WTC11 (cell line): ENCODE results near the gene PRAMEF17.
"Not testable (repeated sequence)": the region's sequence is repeated elsewhere in the genome, so short reads cannot be mapped to it uniquely, and the experiment has no call there.

Experiments used
- FOXJ3 ChIP-seq: sonication (generic); formaldehyde crosslinking; IDR thresholded peaks from 2 replicates; pipeline ENCODE4 v1.9.0; 2021; ENCODE audit warnings: missing genetic modification reagents, mild to moderate bottlenecking, borderline replicate concordance
- TF ChIP-seq, protein P1 (sequence below): fragments of 200-600 bp; IDR thresholded peaks from 2 replicates; pipeline ENCODE4 v1.8.0; 2022; ENCODE audit warnings: antibody characterized with exemption
- TF ChIP-seq, protein P2 (sequence below): sonication (generic); formaldehyde crosslinking; IDR thresholded peaks from 2 replicates; pipeline ENCODE4 v1.8.0; 2022; ENCODE audit warnings: mild to moderate bottlenecking, missing genetic modification reagents
- TF ChIP-seq, protein P3 (sequence below): sonication (generic); formaldehyde crosslinking; IDR thresholded peaks from 2 replicates; pipeline ENCODE4 v1.8.1; 2022; ENCODE audit warnings: low read depth, missing genetic modification reagents, borderline replicate concordance

DNA sequence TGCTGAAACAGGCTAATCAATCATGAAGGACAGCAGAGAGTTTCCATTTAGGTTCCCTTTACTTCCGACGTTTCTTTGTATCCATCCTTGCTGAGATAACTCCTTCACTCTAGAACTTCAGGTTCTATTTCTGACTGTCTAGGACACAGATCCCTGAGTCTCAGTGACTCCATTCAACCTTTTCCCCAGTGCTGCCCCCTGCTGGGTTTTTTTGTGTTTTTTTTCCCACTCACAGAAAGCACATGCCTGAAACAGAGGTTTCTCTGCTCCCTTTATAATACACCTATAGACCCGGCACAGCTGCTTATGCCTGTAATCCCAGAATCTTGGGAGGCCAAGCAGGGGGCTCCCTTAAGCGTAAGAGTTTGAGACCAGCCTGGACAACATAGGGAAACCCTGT, 20.9 kb upstream of the PRAMEF17 start:
- TF ChIP-seq, protein P1, sequence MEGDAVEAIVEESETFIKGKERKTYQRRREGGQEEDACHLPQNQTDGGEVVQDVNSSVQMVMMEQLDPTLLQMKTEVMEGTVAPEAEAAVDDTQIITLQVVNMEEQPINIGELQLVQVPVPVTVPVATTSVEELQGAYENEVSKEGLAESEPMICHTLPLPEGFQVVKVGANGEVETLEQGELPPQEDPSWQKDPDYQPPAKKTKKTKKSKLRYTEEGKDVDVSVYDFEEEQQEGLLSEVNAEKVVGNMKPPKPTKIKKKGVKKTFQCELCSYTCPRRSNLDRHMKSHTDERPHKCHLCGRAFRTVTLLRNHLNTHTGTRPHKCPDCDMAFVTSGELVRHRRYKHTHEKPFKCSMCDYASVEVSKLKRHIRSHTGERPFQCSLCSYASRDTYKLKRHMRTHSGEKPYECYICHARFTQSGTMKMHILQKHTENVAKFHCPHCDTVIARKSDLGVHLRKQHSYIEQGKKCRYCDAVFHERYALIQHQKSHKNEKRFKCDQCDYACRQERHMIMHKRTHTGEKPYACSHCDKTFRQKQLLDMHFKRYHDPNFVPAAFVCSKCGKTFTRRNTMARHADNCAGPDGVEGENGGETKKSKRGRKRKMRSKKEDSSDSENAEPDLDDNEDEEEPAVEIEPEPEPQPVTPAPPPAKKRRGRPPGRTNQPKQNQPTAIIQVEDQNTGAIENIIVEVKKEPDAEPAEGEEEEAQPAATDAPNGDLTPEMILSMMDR: not testable (repeated sequence)
- not testable (repeated sequence) for TF ChIP-seq FOXJ3 (CRISPR knock-in tag)
- TF ChIP-seq, protein P2, sequence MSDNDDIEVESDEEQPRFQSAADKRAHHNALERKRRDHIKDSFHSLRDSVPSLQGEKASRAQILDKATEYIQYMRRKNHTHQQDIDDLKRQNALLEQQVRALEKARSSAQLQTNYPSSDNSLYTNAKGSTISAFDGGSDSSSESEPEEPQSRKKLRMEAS (CRISPR knock-in tag): not testable (repeated sequence)
- TF ChIP-seq, protein P3, sequence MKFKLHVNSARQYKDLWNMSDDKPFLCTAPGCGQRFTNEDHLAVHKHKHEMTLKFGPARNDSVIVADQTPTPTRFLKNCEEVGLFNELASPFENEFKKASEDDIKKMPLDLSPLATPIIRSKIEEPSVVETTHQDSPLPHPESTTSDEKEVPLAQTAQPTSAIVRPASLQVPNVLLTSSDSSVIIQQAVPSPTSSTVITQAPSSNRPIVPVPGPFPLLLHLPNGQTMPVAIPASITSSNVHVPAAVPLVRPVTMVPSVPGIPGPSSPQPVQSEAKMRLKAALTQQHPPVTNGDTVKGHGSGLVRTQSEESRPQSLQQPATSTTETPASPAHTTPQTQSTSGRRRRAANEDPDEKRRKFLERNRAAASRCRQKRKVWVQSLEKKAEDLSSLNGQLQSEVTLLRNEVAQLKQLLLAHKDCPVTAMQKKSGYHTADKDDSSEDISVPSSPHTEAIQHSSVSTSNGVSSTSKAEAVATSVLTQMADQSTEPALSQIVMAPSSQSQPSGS: not testable (repeated sequence)
